Measurements from ENCODE around the gene CADPS.

CADPS gene

DNA sequence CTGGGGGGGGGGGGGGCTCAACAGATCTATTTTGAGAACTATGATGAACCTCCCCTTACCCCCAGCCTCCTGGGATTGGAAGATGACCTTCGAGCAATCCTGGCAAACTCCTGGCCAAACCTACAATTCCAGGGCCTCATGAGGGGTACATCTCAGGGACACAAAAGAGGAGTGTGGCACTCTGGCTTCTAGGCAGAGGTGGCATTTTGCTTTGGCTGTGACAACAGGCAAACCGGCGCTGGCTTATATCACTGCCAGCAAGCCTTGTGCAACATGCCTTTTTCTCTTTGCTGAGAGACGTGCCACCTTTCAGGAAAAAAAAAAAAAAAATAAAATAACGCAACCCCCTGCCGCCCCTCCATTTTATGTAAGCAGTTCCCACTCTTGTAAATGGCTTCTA is 470.1 kb downstream of the CADPS start:
- DNase-seq: no peak

DNA sequence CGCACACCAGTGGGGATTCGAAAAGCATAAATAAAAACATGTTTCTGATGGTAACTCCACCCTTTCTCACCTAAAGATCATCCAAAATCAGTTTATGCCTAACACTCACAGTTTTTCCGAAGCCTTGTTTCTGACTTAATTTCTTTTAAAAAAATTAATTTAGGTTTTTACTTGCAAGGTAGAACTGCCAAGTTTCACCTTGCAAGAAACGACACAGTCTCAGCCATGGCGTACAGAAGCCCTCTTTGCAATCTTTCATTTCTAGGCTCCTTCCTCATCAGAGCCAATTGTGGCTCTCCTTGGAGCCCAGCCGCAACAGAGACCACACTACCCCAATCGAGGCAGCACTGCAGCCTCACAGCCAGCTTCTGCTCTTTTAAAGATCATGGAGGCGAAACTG is 470.9 kb downstream of the CADPS start:
- no peak for DNase-seq

DNA sequence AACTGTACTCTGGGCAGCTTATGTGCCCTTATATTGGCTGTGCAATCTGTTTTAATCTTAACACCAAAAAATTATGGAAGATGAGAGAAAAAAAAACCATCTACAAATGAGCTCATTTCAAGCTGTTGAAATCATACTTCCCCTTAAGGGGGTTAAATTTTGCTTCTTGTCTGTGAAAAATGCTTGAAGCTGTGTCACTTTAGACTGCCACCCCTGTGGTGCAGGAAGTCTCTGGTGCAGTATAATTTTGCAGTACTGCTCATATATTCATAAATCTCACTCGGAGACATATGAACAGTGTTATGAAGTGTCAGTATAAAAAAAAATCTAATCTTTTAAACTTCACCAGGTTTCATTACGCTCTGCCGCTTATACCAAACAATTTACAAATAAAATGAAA is 471.5 kb downstream of the CADPS start:
- no peak for DNase-seq

DNA sequence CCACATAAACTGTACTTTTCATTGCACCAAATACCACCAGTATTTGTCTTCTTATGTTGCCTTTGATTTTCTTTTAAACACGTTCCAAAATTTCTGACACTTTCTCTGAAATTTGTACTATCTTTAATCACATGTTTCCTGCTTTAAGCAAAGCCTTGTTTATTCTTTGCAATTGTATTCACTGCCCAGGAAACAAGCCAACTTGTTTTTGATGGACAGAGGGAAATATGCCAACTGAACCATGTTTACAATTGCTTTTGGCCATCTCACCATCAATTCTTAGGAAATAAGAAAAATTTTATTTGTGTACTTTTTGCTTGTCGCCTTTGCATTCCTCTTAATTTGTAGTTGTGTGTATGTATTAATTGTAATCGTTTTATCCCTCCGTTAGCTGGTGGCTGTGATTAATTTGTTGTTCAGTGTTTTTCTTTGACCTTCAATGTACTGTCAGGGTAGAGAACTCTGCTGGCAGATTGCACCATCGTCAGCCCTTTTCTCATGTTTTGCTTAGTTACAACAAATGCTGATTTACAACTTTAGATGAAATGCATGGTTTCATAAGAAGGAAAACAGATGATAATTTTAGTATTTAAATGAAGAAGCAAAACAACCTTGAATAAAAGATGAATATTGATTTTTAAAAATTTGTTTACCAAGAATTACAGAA is 482.5 kb downstream of the CADPS start:
- no peak for DNase-seq

DNA sequence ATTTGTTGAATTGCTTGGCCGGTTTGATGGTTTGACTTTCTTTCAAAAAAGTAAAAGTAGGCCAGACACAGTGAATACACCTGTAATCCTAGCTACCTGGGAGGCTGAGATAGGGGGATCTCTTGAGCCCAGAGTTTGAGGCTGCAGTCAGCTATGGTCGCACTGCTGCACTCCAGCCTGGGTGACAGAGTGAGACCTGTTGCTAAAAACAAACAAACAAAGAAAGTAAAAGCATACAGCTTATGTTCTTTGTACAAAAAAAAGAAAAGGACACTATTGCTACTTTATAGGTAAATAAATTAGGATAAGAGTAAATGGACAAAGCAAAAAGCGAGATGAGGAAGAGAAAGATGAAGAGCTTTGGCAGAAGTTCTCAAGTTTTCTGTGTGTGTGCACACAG is 488.0 kb downstream of the CADPS start:
- no peak for DNase-seq

DNA sequence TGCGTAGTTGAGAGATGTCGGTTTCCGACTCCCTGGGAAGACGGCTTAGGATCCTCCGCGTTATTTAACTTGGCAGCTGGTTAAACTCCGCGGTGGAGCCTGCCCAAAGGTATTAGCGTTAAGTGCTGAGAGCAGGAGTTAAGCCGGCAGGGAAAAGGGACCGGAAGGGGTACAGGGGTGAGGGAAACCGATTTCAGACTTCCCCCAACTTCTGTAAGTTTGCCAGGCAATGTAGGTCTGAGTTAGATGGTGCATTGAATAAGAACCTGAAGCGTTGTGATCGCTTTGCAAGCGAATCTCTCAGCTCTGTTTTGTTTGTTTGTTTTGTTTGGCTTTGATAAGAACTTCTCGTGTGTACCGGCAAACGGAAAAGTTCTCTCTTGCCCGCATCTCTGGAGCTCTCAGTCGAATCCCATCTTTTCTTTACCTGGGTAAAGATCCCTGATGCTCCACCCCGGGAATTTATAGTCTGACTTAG is 495.9 kb downstream of the CADPS start:
- no peak for DNase-seq

DNA sequence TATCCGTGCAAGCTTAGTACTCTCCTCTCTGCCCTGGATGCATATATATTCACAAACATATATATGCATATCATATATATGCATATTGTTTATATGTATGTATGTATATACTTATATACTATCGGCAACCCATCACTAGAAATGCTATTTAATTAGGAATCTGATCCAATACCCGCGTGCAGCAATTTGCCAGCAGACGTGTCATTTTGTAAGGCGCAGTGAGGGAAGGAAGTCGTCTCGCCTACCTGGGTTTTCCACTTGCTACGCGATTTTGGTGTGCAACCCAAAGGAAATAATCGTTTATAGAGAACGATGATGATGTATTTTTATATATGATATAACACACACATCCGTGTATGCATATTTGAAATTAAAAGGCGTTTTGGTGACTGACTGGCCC is 496.3 kb downstream of the CADPS start:
- no peak for DNase-seq

DNA sequence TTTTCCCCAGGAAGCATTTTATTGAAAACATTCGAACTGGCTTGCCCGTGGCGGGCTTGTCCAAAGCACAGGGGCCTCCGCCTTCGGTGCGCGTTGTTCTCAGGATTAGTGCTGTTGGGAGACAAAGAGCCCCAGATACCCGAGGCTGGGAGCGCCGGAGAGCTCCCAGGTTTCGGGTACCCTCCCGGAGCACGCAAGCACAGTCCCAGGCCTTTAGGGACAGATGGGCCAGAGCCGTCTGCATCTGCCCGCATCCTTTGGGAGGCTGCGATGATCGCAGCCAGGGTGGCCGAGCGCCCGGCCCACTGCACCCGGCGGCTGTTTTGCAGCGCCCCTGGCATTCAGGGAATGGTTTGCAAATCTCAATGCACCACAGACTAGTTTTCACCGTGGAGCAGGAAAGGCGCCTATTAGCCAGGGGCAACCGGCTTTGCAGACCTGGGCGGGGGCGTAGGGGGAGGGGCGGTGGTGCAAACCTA is 496.9 kb downstream of the CADPS start:
- no peak for DNase-seq

DNA sequence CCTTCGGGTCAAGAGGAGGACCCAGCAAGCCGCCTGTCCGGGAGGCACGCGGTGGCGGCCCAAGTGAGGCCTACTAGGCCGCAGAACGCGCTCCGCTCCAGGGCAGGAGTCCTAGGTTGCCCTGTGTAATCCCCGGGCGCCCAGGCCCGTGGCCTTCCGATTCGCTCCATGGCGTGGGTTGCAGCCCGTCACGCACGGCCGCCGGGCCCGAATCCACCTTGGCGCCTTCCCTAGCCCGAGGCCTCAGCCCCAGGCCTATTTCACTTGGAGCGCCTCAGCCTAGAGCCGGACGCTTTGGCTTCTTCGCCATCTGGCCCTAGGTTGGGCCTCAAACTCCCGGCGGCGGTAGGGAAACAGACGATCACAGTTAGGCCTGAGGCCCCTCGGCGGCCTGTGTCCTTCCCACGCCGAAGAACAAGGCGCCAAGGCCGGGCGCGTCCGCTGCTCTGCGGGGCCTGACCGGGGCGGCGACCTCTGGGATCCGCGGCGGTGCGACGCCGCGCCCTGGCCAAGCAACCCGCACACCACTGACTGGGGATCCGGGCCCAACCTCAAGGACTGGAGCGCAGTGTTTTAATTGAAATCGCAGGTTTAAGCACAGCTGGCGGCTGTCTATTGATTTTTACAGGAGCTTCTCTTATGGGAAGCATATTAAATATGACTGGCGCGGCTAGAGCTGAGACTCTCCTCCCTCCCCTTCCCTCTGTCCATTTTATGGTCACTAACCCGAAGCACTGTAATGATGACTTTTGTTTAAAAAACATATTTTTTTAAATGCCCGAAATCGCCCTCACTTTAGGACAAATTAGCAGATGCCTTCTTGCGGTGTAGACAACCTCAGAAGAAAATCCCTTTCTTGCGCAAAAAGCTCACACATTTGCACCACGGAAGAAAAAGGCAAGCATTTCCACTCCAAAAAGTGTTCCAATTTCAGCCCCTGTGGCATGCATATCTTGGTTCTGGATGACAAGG is 498.0 kb downstream of the CADPS start:
- DNase-seq: no peak

DNA sequence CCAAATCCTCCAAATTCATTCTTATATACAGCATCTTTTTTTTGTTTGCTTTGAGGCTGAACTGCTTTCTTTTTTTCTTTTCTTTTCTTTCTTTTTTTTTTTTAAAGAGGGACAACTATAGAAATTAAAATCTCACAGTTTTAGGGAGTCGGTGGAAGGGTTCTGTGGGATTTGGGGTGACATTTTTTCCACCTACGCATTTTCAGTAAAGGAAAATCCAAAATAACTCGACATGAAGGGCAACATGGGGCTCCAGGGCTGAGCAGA is 498.8 kb downstream of the CADPS start:
- no peak for DNase-seq

DNA sequence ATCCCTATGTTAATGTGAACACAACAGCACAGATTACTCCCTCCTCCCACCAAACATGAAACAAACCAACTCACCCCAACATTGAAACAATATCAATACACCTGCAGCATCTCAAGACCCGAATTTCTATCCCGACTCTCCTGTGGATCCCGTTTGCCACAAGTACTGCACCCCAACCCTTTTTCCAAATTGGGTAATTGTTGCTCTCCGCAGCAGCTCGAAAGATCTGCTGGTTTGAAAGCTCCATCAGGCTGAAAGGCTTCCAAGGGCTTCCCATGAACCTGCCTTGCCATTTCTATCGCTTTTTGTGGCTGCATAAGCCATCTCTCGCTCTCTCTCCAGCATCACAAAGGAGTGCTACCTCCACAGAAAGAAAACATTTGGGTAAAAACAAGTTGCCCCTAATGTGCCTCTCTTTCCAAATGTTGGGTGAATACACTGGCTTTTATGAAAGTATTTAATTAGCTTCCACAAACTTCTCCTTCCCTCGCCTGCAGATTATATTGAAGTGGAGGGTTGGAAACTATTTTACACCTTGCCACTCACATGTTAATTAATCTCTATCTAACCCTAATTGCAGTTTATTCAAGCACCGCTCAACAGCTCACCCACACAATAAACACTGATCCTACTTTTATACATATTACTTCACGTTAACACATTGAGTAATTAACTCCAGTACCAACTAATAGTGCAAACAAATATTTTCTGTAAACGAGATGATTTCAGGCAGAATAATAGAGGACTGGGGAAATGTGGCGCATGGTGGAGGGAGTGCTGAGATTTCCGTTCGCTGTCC is 499.4 kb downstream of the CADPS start:
- DNase-seq: no peak

DNA sequence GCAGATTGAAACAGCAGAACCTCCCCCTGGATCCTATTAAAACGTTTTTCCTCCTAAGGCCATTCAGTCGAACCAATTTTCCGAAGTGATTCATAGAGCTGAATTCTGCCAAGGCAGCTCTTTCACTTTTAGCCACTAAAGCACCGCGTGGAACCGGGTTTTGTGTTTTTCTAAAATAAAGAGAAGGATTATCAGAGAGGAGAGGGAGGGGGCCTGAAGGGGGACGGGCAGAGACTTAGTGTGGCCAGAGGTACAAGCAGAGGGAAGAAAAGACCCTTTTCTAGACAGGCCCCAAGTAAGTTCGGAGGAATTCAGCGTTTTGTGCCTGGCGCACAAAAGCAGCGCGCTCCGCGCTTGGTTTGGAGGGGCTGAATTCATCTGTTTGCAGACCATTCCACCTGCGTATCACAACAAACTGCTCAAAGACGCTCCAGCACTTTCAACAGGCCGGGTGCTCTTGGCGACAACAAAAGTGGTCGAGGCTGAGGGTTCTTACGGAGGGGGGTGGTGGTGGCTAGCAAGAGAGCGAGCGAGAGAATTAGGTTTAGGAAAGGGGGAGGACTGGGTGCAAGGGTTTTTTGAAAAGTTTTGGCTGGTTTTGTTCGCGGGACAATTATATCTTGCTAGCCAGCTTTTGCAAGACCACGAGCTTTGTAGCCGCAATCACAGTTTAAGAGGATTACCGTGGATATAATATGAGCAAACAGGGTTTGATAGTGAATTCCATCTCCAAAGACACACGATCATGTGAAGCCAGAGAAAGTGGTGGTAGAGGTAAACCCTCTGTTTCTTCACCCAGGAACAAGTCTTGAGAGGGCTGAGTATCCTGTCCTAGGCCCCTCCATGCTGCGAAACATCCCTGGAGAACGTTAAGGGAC is 500.6 kb downstream of the CADPS start:
- no peak for DNase-seq

DNA sequence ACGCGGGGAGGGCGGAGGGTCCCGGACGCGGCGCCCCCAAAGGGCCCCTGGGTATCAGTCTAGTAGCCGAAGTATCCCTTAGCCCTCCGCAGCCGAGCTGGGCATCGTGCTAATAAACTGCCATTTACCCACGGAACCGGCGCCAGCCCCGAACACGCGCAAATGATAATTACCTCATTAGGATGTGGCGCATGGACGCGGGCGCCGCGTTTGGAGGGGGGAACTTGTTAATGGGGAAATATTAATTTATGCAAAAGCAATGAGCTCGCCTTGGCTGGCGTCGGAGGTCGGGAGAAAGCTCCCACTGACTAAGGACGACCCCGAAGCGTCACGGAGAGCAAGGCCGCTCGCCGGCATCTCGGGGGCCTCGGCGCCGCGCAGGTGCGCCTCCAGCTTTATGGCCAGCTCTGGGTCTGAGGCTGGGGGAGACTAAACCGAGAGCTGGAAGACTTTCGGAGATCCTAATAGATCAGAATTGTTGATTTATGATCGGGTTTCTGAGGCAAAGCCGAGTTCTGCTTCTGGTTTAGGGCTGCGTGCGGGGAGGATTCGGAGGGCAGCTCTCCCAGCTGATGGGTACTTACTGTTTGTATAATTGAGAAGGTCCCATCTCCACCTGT is 501.4 kb downstream of the CADPS start:
- DNase-seq: no peak

DNA sequence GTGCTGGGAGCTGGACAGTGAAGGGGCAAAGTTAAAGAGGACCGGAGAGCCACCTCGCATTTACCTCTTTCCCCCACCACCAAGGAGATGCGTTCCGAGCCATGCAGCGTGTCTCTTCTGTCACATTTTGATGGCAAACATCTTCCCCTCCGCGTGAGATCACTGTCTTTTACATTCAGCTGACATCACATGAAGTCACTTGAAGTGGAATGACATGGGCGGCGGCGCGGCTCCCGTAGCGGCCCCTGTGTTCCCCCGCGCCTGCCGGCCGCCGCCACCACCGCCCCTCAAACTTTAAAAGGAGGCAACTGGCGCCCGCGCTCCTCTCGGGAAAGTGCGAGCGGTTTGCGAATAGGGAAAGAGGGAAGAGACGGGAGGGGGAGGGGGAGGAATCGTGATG is 502.0 kb downstream of the CADPS start, which contains the start of gene FEZF2:
Gene FEZF2 (minus strand): TSS at position 336 of the 400 bp plus-strand sequence. CDS start 682 bp downstream, outside the sequence.
- DNase-seq: no peak

DNA sequence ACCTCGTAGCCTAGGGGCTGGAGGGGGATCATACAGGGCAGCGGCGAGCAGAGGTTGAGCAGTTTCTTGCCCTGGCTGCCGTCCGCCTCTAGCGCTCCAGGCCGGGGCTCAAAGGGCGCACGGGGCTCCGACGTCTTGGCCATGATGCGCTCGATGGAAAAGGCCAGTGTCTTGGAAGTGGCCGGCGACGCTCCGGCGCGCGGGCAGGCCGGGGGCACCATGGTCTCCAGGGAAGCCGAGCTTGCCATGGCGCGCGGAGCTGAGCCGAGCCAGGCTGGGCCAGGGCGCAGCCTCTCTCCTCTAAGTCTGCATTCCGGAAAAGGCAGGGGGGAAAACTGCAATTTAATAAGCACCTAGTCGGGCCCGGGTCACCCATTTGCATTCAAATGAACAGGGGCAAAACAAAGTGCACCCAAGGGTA is 502.6 kb downstream of the CADPS start:
- DNase-seq: no peak

DNA sequence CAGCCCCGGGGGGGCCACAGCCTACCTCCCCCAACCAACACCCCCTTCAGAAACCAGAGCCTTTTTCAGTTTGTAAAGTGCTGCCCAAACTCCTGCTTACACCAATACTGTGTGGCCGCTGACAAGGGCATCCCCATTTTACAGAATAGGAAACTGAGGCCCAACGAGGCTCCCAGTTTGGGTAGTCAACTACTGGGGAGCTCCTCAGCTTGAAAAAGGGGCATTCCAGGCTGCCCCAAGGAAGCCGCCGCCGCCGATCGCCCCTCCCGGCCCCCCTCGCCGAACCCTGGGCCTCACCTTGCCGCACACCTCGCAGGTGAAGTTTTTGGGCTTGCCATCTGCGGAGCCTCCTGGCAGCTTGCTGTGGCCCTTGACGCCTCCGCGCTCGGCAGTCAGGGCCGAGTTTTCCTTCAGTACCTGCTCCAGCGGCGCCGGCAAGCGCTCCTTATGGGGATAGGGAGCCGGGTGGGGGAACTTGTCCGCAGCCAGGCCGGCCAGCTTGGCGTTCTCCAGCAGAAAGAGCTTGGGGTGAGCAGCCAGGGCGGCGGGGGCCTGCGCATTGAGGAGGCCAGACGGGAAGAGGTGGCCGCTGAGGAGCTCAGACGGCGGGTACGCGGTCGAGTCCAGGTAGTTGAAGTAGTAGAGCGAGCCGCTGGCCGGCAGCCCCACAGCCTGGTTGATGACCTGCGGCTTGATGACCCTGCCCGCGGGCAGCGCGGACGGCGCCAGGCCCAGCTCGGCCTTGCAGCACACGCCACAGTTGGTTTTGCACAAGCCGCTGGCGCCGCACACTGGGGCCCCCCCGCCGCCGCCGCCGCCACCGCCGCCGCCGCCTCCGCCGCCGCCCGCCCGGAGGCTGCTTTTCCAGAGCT is 503.3 kb downstream of the CADPS start:
- DNase-seq: no peak

DNA sequence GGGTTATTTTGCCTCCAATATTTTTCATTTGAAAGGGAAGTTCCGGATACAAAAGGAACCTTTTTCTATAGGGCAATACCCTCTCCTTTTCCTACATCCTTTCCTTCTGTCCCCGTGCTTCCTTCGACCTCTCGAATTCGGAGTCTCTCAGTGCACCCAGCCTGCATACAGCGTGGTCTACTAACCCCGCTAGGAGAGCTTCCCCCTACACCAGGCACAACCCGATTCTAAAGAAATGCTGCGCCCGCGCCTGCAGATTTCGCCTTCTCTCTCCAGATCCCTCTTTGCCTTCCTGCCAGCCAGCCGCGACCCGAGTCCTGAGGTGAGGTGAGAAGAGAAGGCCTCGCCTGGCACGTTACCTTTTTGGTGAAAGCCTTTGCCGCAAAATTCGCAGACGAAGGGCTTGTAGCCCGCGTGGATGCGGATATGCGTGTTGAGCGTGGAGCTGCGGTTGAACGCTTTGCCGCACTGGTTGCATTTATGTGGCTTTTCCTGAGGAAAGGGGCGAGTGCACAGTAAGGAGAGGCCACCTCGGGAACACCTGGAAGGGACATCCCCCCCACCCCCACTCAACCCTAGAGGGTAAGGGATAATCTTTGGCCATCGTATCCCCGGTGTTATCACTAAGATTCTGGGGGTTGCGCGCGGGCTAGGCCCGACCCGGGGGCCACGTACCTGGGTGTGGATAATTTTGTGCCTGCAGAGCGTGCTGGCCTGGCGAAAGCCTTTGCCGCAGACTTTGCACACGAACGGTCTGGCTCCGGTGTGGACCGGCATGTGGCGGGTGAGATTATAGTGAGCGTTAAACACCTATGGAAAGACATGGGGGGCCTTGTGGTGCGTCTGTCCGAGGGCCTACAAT is 504.1 kb downstream of the CADPS start:
- DNase-seq: no peak

DNA sequence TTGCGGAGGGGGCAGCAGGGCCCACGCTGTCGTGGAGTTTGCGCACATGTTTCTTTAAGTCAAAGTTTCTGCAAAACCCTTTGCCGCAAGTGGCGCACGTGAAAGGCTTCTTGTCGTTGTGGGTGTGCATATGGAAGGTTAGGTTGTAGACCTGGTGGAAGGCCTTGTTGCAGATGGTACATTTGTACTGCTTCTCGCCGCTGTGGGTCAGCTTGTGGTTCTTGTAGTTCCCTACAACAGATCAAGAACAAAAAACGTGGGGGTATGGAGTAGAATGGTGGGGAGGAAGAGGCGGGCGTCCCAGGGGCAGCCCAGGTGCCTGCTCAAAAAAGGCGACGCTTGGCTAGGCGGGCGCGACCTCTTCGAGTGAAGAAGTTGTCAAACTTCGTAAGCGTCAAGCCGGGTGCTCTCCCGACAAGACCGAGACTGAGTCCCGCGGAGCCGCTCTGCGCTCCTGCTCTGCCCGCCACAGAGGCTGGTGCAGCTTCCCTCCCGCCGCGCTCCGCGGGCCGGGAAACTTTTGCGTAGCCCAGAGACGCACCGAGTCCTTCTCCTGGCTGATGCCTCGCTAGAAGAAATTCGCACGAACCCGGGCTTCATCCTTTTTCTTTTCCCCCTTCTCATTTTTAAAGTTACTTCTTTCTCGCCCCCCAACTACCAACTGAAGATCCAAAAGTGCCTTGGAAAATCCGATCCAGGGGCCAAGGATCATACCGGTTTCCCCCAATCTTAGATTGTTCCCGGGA is 504.9 kb downstream of the CADPS start:
- DNase-seq: no peak

DNA sequence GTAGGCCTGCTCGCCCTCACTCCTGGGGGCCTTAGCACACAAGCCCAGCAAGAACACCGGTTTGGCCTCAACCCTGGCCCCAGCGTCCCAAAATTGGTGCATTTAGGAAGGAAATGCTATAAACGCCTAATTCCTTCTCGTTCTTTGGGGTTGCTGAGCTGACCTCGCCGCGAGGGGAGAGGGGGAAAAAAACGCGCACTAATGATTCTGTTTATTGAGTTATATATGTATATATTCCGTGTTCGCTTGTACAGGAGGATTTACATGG is 505.8 kb downstream of the CADPS start:
- no peak for DNase-seq
